Caco-2 (cell line): ENCODE data around the gene GABRG3. TPM values are rescaled to one million over a fixed set of nuclear protein-coding genes. Genes with fewer than 3 reads are reported as not detected.

Experiments
- BruUV-seq: library from RNA; stranded (reverse); fragments of 400-500 nt; replicated peaks from 2 replicates; lab custom pipeline; 2021; lab: Mats Ljungman, UMichigan
- CTCF ChIA-PET: fragments of 300-600 bp; sonication (Branson Sonifier 250); formaldehyde crosslinking; loops from one replicate; lab custom pipeline; 2022; ENCODE audit warnings: antibody characterized with exemption; lab: Charles Lee
- POLR2A ChIA-PET: fragments of 300-600 bp; sonication (Branson Sonifier 250); formaldehyde crosslinking; loops from one replicate; lab custom pipeline; 2022; ENCODE audit warnings: antibody characterized with exemption; lab: Charles Lee
- DNase-seq, 2 experiments: peaks; one replicate each; pipeline versions ENCODE4 v3.0.0 to v3.0.0-alpha.2; 2020 to 2022
- H3K27me3 ChIP-seq: replicated peaks from 2 replicates; pipeline ENCODE4 v1.6.0; 2011; ENCODE audit warnings: low read length; ENCODE audit not compliant: control insufficient read depth, insufficient read depth
- H3K36me3 ChIP-seq: 2 replicates; pipeline ENCODE4 v1.5.1; 2011; ENCODE audit warnings: low read length; ENCODE audit not compliant: control insufficient read depth, insufficient read depth
- H3K4me1 ChIP-seq: fragments of 250-450 bp; sonication (Bioruptor Pico); 2 replicates; pipeline ENCODE4 v1.5.1; 2020; ENCODE audit warnings: mild to moderate bottlenecking
- H3K4me3 ChIP-seq: 2 replicates; pipeline ENCODE4 v1.5.1; 2011; ENCODE audit warnings: low read depth, mild to moderate bottlenecking, control low read depth, low read length
- H3K9me3 ChIP-seq: fragments of 250-450 bp; sonication (Bioruptor Pico); 2 replicates; pipeline ENCODE4 v1.5.1; 2020; ENCODE audit warnings: mild to moderate bottlenecking, moderate library complexity
- H3K27ac Mint-ChIP-seq: one replicate; pipeline ENCODE4 v1.8.0; 2022; ENCODE audit warnings: mixed read lengths; ENCODE audit not compliant: unreplicated experiment
- H3K27me3 Mint-ChIP-seq: one replicate; pipeline ENCODE4 v1.8.0; 2022; ENCODE audit warnings: mixed read lengths; ENCODE audit not compliant: insufficient read depth, unreplicated experiment
- H3K36me3 Mint-ChIP-seq: one replicate; pipeline ENCODE4 v1.8.0; 2022; ENCODE audit warnings: mild to moderate bottlenecking, mixed read lengths; ENCODE audit not compliant: insufficient read depth, unreplicated experiment
- H3K4me1 Mint-ChIP-seq: one replicate; pipeline ENCODE4 v1.8.0; 2022; ENCODE audit warnings: low read depth, mixed read lengths; ENCODE audit not compliant: unreplicated experiment
- H3K4me3 Mint-ChIP-seq: one replicate; pipeline ENCODE4 v1.8.0; 2022; ENCODE audit warnings: mild to moderate bottlenecking, moderate library complexity, mixed read lengths; ENCODE audit not compliant: unreplicated experiment
- H3K9me3 Mint-ChIP-seq: one replicate; pipeline ENCODE4 v1.8.0; 2022; ENCODE audit warnings: mixed read lengths; ENCODE audit not compliant: unreplicated experiment
- intact Hi-C: fragments of 100-400 bp; cut with micrococcal nuclease; formaldehyde crosslinking; loops from one replicate; pipeline ENCODE4 v1.10.0; 2022; ENCODE audit not compliant: unreplicated experiment
- total RNA-seq: library from RNA; stranded (reverse); gene quantifications from 2 replicates; pipeline ENCODE4 v1.2.3, GENCODE V29; 2022
- TF ChIP-seq, protein P1 (sequence below), 2 experiments: fragments of 200-600 bp in 1 of 2; IDR thresholded peaks; 1 replicate in 1 of 2; 2 replicates in 1 of 2; pipeline versions ENCODE4 v1.5.1 to v1.8.0; 2011 to 2022; ENCODE audit warnings: antibody characterized with exemption in 1 of 2, control low read depth in 1 of 2, inconsistent platforms in 1 of 2, low read depth in 1 of 2, low read length in 1 of 2, mild to moderate bottlenecking in 1 of 2, moderate library complexity in 1 of 2; ENCODE audit not compliant: insufficient read depth in 1 of 2, severe bottlenecking in 1 of 2, unreplicated experiment in 1 of 2

Gene GABRG3
- total RNA-seq, 1 experiment from 2014 or later, result not detected

DNA sequence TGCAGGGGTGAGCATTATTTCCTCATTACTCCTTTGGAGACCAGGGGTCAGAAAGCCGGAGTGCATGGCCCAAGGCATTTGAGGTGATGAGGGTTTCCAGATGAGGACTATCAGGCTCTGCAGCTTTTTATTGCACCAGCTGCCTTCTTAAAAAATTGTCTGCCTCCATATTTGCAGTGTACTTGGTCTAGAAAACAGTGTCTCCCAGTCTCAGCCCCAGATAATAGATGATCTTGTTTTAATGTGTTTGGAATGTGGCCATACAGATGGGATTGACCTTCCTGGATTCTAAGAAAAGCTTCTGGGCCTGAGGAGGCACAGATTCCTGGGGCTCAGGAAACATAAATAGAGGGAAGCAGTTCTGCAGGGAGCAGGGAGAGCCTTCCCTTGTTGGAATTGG is 123.3 kb downstream of the GABRG3 start:
- intact Hi-C loops, result no loop called here
- no peaks in the 10 kb centered on the region for H3K36me3 ChIP-seq
- Mint-ChIP-seq H3K36me3 (no peaks in the 10 kb centered on the region), H3K27me3 (no peaks in the 10 kb centered on the region), H3K27ac (no peak overlapping the region), H3K9me3 (no peaks in the 10 kb centered on the region), H3K4me3 (no peak overlapping the region), H3K4me1 (no peaks in the 10 kb centered on the region)
- H3K9me3 ChIP-seq, result no peaks in the 10 kb centered on the region; the same call in 1 of the 2 replicates
- H3K4me3 ChIP-seq, result no peak overlapping the region
- TF ChIP-seq, protein P1, sequence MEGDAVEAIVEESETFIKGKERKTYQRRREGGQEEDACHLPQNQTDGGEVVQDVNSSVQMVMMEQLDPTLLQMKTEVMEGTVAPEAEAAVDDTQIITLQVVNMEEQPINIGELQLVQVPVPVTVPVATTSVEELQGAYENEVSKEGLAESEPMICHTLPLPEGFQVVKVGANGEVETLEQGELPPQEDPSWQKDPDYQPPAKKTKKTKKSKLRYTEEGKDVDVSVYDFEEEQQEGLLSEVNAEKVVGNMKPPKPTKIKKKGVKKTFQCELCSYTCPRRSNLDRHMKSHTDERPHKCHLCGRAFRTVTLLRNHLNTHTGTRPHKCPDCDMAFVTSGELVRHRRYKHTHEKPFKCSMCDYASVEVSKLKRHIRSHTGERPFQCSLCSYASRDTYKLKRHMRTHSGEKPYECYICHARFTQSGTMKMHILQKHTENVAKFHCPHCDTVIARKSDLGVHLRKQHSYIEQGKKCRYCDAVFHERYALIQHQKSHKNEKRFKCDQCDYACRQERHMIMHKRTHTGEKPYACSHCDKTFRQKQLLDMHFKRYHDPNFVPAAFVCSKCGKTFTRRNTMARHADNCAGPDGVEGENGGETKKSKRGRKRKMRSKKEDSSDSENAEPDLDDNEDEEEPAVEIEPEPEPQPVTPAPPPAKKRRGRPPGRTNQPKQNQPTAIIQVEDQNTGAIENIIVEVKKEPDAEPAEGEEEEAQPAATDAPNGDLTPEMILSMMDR (IDR thresholded peaks at IDR 0.05; ENCODE audit: insufficient read depth in 1 of 2, low read depth in 1 of 2, low read length in 1 of 2, severe bottlenecking in 1 of 2, unreplicated experiment in 1 of 2), result no peak
- BruUV-seq, result no TSS peak
- H3K27me3 ChIP-seq, result no peaks in the 10 kb centered on the region
- ChIA-PET CTCF (no interaction called here), POLR2A (no interaction called here)
- no peak for DNase-seq
- no peaks in the 10 kb centered on the region for H3K4me1 ChIP-seq

DNA sequence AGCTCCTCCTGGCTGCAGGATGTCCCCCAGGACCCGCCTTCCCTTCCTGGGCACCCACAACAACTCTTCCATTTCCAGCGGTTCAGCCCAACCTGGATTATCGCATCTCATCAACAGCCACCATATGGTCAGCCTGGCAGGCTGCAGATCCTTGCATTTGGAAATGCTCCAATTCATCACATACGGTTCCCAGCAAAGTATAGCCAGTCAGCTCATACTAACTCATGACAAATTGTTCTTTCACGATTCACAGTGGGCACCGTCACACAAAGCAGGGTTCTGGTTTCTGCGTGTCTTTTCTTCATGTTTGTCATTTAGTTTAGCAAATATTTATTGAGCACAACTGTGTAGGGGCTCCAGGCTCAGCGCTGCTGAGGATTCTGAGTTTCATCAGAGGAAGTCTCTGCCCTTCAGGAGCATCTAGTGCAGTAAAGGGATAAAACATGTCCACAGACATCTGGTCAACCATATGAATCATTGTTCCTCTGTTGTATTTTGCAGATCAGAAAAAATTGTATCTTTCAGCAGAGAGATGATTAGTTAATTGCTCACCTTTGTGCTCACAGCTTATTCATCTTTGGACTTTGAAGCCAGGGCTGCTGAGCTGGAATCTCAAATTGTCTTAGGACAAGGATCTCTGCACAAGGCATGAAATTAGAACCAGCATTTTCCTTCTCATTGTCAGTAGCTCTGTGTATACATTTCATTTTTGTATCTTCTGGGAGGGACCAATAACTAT is 125.1 kb downstream of the GABRG3 start:
- intact Hi-C loops, result no loop called here
- H3K27me3 Mint-ChIP-seq, result no peaks in the 10 kb centered on the region
- no peaks in the 10 kb centered on the region for H3K36me3 Mint-ChIP-seq
- no peaks in the 10 kb centered on the region for H3K4me1 Mint-ChIP-seq
- DNase-seq, result no peak
- H3K27ac Mint-ChIP-seq, result no peak overlapping the region
- Histone ChIP-seq H3K27me3 (no peaks in the 10 kb centered on the region), H3K36me3 (no peaks in the 10 kb centered on the region), H3K4me3 (no peak overlapping the region), H3K9me3 (no peaks in the 10 kb centered on the region), H3K4me1 (no peaks in the 10 kb centered on the region)
- no peak overlapping the region for H3K4me3 Mint-ChIP-seq
- POLR2A ChIA-PET, result no interaction called here
- TF ChIP-seq, protein P1 (IDR thresholded peaks at IDR 0.05; ENCODE audit: insufficient read depth in 1 of 2, low read depth in 1 of 2, low read length in 1 of 2, severe bottlenecking in 1 of 2, unreplicated experiment in 1 of 2), result no peak
- BruUV-seq, result no TSS peak
- CTCF ChIA-PET, result no interaction called here
- no peaks in the 10 kb centered on the region for H3K9me3 Mint-ChIP-seq

DNA sequence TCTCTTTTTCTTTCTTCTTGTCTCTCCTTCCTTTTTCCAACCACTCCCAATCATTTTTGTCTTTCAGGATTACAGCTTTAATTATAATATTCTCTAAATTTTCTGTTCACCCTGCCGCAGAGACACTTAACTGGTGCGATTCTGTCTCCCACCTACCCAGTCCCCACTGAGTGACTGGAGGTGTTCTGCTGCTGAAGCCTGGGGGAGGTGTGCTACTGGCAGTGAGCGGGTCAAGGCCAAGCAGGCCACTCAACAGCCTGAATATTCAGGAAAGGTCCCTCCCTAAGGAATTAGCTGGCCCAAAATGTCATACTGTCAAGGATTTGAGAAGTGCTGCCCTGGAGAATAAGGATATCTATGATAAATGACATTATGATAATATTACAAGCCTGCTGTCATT is 126.5 kb downstream of the GABRG3 start:
- intact Hi-C loops, result no loop called here
- Mint-ChIP-seq H3K27me3 (no peaks in the 10 kb centered on the region), H3K9me3 (no peaks in the 10 kb centered on the region), H3K27ac (no peak overlapping the region), H3K36me3 (no peaks in the 10 kb centered on the region), H3K4me3 (no peak overlapping the region), H3K4me1 (no peaks in the 10 kb centered on the region)
- Histone ChIP-seq H3K9me3 (no peaks in the 10 kb centered on the region), H3K36me3 (no peaks in the 10 kb centered on the region), H3K4me3 (no peak overlapping the region), H3K27me3 (no peaks in the 10 kb centered on the region), H3K4me1 (no peaks in the 10 kb centered on the region)
- POLR2A ChIA-PET, result no interaction called here
- CTCF ChIA-PET, result no interaction called here
- TF ChIP-seq, protein P1 (IDR thresholded peaks at IDR 0.05; ENCODE audit: insufficient read depth in 1 of 2, low read depth in 1 of 2, low read length in 1 of 2, severe bottlenecking in 1 of 2, unreplicated experiment in 1 of 2), result no peak
- no TSS peak for BruUV-seq
- no peak for DNase-seq
